Esophagus squamous epithelium (tissue), 5 donors: ENCODE results near the gene ALG9. TPM values are rescaled to one million over a fixed set of nuclear protein-coding genes. Genes with fewer than 3 reads are reported as not detected.
A peak's percentile ranks its signal among the peaks of the same experiment; 100 is the strongest.

Experiments
- DNase-seq: peaks from one replicate; lab custom pipeline; 2025; lab: John Stamatoyannopoulos, UW
- H3K27ac ChIP-seq, 4 donors: fragments of 200-600 bp; sonication (generic); one replicate each; pipeline ENCODE4 v1.5.1; 2016 to 2019; ENCODE audit warnings: mild to moderate bottlenecking in 1 of 4
- H3K27me3 ChIP-seq, 4 donors: fragments of 200-600 bp; sonication (generic); 1 replicate in 3 of 4; 2 replicates in 1 of 4; pipeline versions ENCODE4 v1.5.1 to v1.6.0; 2017 to 2021; ENCODE audit warnings: antibody characterized with exemption in 1 of 4
- H3K36me3 ChIP-seq, 3 donors: fragments of 200-600 bp; sonication (generic); one replicate each; pipeline ENCODE4 v1.5.1; 2016 to 2019
- H3K4me1 ChIP-seq, 3 donors: fragments of 200-600 bp; sonication (generic); one replicate each; pipeline ENCODE4 v1.5.1; 2017 to 2019
- H3K4me3 ChIP-seq, 4 donors: fragments of 200-600 bp; sonication (generic); 1 replicate in 3 of 4; 2 replicates in 1 of 4; pipeline ENCODE4 v1.5.1; 2016 to 2019; ENCODE audit warnings: mild to moderate bottlenecking in 2 of 4, moderate library complexity in 1 of 4
- H3K9me3 ChIP-seq, 3 donors: fragments of 200-600 bp; sonication (generic); one replicate each; pipeline ENCODE4 v1.5.1; 2016 to 2019
- POLR2A ChIP-seq, 4 donors: fragments of 450-650 bp; IDR thresholded peaks; one replicate each; pipeline ENCODE4 v1.6.1; 2017; ENCODE audit warnings: antibody characterized with exemption in 4 of 4, mild to moderate bottlenecking in 4 of 4, moderate library complexity in 3 of 4
- WGBS, 2 donors: methylation state at CpG; one replicate each; pipeline ENCODE4 v1.1.5; 2018; 5-methylcytosine and 5-hydroxymethylcytosine counted together
- intact Hi-C: fragments of 100-400 bp; cut with DNase I; formaldehyde crosslinking; loops from one replicate; pipeline ENCODE4 v1.15.0; 2022
- total RNA-seq, 4 donors: library from RNA; depleted of rRNA; stranded (reverse); fragments of >200 nt; gene quantifications; one replicate each; pipeline ENCODE4 v1.1.0, GENCODE V29; 2016
- TF ChIP-seq, protein P1 (sequence below), 6 experiments: fragments of 450-650 bp in 4 of 6; fragments of 200-600 bp in 2 of 6; sonication (generic) in 2 of 6; IDR thresholded peaks; one replicate each; pipeline ENCODE4 v1.5.1; 2016 to 2019; ENCODE audit warnings: antibody characterized with exemption in 6 of 6, mild to moderate bottlenecking in 4 of 6, moderate library complexity in 4 of 6
- donor health status: DM: yes; HTN: yes; CAD: no.

ALG9 gene
- total RNA-seq, 4 donors from 2014 or later: 18.7 to 29.4 (median 21.8) TPM

DNA sequence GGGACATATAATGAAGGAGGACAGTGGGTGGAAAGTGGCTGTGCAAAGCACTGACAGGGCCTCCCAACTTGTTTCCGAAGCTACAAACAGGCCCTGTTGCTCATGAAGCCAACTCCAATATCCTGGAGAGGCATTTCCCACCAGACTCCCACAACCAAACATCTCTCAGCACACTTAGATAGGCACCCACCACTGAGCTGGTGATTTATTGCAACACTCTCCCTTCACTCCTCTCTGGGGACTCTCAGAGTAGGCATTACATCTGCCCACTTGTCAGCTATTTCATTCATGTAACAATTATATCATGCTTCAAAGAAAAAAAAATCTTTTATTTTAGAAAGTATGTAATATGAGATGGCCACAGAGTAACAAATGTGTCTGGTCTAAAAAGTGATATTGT lies 73.1 kb downstream of the ALG9 start:
- intact Hi-C loops: no loop called here
- TF ChIP-seq, protein P1, sequence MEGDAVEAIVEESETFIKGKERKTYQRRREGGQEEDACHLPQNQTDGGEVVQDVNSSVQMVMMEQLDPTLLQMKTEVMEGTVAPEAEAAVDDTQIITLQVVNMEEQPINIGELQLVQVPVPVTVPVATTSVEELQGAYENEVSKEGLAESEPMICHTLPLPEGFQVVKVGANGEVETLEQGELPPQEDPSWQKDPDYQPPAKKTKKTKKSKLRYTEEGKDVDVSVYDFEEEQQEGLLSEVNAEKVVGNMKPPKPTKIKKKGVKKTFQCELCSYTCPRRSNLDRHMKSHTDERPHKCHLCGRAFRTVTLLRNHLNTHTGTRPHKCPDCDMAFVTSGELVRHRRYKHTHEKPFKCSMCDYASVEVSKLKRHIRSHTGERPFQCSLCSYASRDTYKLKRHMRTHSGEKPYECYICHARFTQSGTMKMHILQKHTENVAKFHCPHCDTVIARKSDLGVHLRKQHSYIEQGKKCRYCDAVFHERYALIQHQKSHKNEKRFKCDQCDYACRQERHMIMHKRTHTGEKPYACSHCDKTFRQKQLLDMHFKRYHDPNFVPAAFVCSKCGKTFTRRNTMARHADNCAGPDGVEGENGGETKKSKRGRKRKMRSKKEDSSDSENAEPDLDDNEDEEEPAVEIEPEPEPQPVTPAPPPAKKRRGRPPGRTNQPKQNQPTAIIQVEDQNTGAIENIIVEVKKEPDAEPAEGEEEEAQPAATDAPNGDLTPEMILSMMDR (IDR thresholded peaks at IDR 0.05): no peak
- no peak for TF ChIP-seq POLR2A (IDR thresholded peaks at IDR 0.05)
- H3K4me1 ChIP-seq: peaks cover 0 to 44% (median 0%) of the 10 kb centered on the region in 3 donors
- H3K27ac ChIP-seq: no peak overlapping the region
- DNase-seq: no peak
- H3K27me3 ChIP-seq: no peaks in the 10 kb centered on the region
- WGBS, 2 donors: 100% methylated on average over 1 of the region's 1 CpG
- no peaks in the 10 kb centered on the region for H3K9me3 ChIP-seq
- H3K4me3 ChIP-seq: no peak overlapping the region
- peaks cover 0 to 37% (median 0%) of the 10 kb centered on the region in 3 donors for H3K36me3 ChIP-seq

DNA sequence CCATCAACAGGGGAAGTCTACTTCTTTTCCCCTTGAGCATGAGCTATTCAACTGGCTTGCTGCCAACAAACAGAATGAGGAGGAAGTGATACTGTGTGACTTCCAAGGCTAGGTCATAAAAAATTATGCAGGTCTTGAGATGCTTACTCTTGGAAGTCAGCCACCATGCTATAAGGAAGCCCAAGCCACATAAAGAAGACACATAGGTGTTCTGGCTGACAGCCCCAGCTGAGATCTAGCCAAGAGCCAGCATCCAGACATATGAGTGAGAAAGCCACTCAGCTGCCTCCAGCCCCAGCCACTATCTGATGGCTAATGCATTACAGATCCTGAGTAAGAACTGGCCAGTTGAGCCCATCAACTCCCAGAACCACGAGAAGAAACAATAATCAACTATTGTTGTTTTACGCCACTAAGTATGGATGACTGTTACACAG lies 74.2 kb downstream of the ALG9 start:
- no peaks in the 10 kb centered on the region for H3K9me3 ChIP-seq
- intact Hi-C loops: no loop called here
- H3K27me3 ChIP-seq: no peaks in the 10 kb centered on the region
- H3K27ac ChIP-seq: no peak overlapping the region
- H3K4me3 ChIP-seq: no peak overlapping the region
- H3K4me1 ChIP-seq: peaks cover 0 to 45% (median 0%) of the 10 kb centered on the region in 3 donors
- peaks cover 0 to 26% (median 0%) of the 10 kb centered on the region in 3 donors for H3K36me3 ChIP-seq
- no peak for DNase-seq
- WGBS, 2 donors: 60 to 82% methylated on average over 2 of the region's 2 CpGs
- TF ChIP-seq POLR2A (IDR thresholded peaks at IDR 0.05): no peak
- TF ChIP-seq, protein P1 (IDR thresholded peaks at IDR 0.05): no peak

DNA sequence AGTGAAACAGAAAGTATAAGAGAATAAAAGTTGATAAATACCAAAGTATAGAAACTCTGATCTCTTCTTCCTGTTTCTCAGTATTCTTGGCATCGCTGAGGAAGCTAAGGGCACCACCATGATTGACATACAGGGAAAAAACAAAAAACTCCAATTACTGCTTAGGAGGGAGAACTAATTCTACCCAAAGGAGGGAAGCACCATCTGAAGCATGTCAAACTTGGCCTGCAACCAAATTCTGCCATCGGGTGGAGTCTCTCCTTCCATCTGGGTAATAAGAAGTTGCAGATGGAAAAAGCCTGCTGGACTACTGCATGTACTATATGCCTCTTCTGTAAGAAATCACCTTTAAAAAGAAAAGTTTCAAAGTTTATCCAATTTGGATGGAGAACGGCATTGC lies 74.7 kb downstream of the ALG9 start:
- H3K4me3 ChIP-seq: no peak overlapping the region
- WGBS, 2 donors: 41 to 52% methylated on average over 3 of the region's 3 CpGs
- intact Hi-C loops: no loop called here

DNA sequence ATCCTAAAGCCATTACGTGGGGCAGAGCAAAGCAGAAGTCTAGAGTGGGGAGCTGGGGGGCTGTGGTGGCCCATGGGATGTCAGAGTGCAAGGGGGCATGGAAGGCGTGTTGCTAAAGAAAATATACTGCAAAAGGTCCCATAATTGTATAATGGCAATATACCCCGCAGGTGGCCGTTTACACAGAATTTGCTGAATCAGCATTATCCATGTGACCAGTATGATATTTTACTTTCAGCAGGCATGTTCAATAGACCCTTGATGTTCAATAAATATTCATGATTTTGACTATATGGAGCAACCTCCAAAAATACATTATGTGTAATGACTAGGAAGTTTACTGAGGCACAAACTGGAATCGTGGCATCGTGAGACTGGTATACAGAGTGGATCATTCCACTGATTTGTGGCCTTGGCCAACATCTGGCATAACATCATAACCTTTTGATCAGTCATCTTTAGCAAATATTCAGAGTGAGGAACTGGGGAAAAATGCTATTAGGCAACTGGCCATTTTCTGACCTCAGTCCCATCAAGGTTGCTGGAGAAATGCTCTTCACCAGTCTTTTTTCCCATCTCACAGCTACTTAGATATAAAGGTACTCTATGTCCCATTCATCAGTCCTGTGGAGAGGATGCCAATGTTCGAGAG lies 75.9 kb downstream of the ALG9 start:
- no peak for DNase-seq
- Histone ChIP-seq H3K9me3 (no peaks in the 10 kb centered on the region), H3K4me1 (peaks cover 0 to 32% (median 0%) of the 10 kb centered on the region in 3 donors), H3K27me3 (no peaks in the 10 kb centered on the region), H3K36me3 (peaks cover 0 to 29% (median 0%) of the 10 kb centered on the region in 3 donors), H3K27ac (no peak overlapping the region), H3K4me3 (no peak overlapping the region)
- TF ChIP-seq POLR2A (IDR thresholded peaks at IDR 0.05): no peak
- TF ChIP-seq, protein P1 (IDR thresholded peaks at IDR 0.05): no peak
- intact Hi-C loops: no loop called here
- WGBS, 2 donors: 88% methylated on average over 7 of the region's 7 CpGs

More for the DNA sequence above, 74.7 kb downstream of the ALG9 start:
- no peak for DNase-seq
- H3K27ac ChIP-seq: no peak overlapping the region
- no peaks in the 10 kb centered on the region for H3K9me3 ChIP-seq
- no peak for TF ChIP-seq POLR2A (IDR thresholded peaks at IDR 0.05)
- TF ChIP-seq, protein P1 (IDR thresholded peaks at IDR 0.05): no peak
- no peaks in the 10 kb centered on the region for H3K27me3 ChIP-seq
- peaks cover 0 to 25% (median 0%) of the 10 kb centered on the region in 3 donors for H3K36me3 ChIP-seq
- peaks cover 0 to 43% (median 0%) of the 10 kb centered on the region in 3 donors for H3K4me1 ChIP-seq

DNA sequence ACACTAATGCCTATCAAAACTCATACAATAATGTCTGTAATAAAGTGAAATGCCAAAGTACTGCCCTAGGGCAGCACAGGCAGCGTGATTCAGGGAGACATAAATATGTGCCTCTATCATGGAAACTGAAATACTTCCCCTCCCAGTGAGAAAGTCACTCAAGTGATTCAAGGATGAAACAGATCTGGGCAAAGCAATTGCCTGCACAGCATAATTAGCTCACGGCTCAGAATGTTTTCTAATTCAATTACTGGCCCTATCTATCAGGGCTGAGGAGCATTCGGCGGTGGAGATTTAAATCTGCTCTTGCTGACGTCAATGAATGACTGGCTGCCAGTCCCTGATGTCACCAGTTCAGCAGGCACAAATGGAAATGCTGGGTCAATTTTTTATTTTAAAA lies 77.5 kb downstream of the ALG9 start:
- no peak for DNase-seq
- Histone ChIP-seq H3K27ac (peak overlapping the region in 1 of 4 donors; percentile 21), H3K27me3 (no peaks in the 10 kb centered on the region), H3K4me1 (peaks cover 0 to 21% (median 0%) of the 10 kb centered on the region in 3 donors), H3K4me3 (no peak overlapping the region), H3K9me3 (no peaks in the 10 kb centered on the region), H3K36me3 (peaks cover 0 to 29% (median 0%) of the 10 kb centered on the region in 3 donors)
- TF ChIP-seq, protein P1 (IDR thresholded peaks at IDR 0.05): no peak
- no peak for TF ChIP-seq POLR2A (IDR thresholded peaks at IDR 0.05)
- 29 to 59% methylated on average over 5 of the region's 5 CpGs for WGBS, 2 donors
- intact Hi-C loops: no loop called here
